GM19452 (cell line): ENCODE results near the gene AHSG.
A peak's percentile ranks its signal among the peaks of the same experiment; 100 is the strongest.
"Not testable (repeated sequence)": the region's sequence is repeated elsewhere in the genome, so short reads cannot be mapped to it uniquely, and the experiment has no call there.

Source experiments
- ATAC-seq: cut with Tn5 transposase; IDR thresholded peaks from one replicate; pipeline ENCODE4 v1.9.1; 2021; ENCODE audit not compliant: unreplicated experiment

AHSG gene

GRCh38 chr3:186614597-186615483 is 2.0 kb downstream of the AHSG start:
- ATAC-seq, result no peak

- ATAC-seq, result no peak
Measured at GRCh38 chr3:186616299-186616617, 3.4 kb downstream of the AHSG start.

- peak; percentile 93 for ATAC-seq
Measured at GRCh38 chr3:186617036-186617946, 4.4 kb downstream of the AHSG start.

GRCh38 chr3:186618318-186618938 is 5.6 kb downstream of the AHSG start:
- ATAC-seq, result no peak

GRCh38 chr3:186619787-186620212 is 6.9 kb downstream of the AHSG start:
- no peak for ATAC-seq

GRCh38 chr3:186620213-186621092 is 7.6 kb downstream of the AHSG start:
- ATAC-seq, result no peak

GRCh38 chr3:186621894-186622650 is 9.2 kb downstream of the AHSG start:
- ATAC-seq, result no peak

- no peak for ATAC-seq
Measured at GRCh38 chr3:186622651-186623310, 9.9 kb downstream of the AHSG start.

GRCh38 chr3:186624598-186624997 is 11.7 kb downstream of the AHSG start:
- no peak for ATAC-seq

GRCh38 chr3:186625600-186626042 is 12.8 kb downstream of the AHSG start:
- ATAC-seq, result no peak

- no peak for ATAC-seq
Measured at GRCh38 chr3:186626254-186626847, 13.5 kb downstream of the AHSG start.

GRCh38 chr3:186627852-186628414 is 15.1 kb downstream of the AHSG start:
- no peak for ATAC-seq

GRCh38 chr3:186628756-186629155 is 15.9 kb downstream of the AHSG start:
- ATAC-seq, result no peak

GRCh38 chr3:186630950-186631641 is 18.2 kb downstream of the AHSG start:
- ATAC-seq, result no peak

GRCh38 chr3:186633481-186633880 is 20.6 kb downstream of the AHSG start:
- ATAC-seq, result no peak

GRCh38 chr3:186634207-186634606 is 21.3 kb downstream of the AHSG start:
- ATAC-seq, result not testable (repeated sequence)

- ATAC-seq, result no peak
Measured at GRCh38 chr3:186635532-186635931, 22.7 kb downstream of the AHSG start.

GRCh38 chr3:186636536-186636935 is 23.7 kb downstream of the AHSG start:
- ATAC-seq, result no peak
